ENCODE measurements around the gene EXT2. TPM values are rescaled to one million over a fixed set of nuclear protein-coding genes. Genes with fewer than 3 reads are reported as not detected.

Gene EXT2
- total and polyA plus RNA-seq, 4 donors: 18.0 to 95.3 (median 45.9) TPM

GRCh38 chr11:44258190-44258489 is 162.7 kb downstream of the EXT2 start:
- DNase-seq: no peak
- Histone ChIP-seq H3K4me3 (no peak overlapping the region), H3K9me3 (ENCODE audit: control insufficient read depth in 4 of 4, insufficient read depth in 3 of 4, low read length in 3 of 4) (peaks cover 0 to 5% (median 0%) of the 10 kb centered on the region in 4 donors), H3K9ac (ENCODE audit: insufficient read depth in 1 of 2, low read length in 2 of 2) (no peak overlapping the region), H3K27ac (ENCODE audit: low read depth in 1 of 2, low read length in 1 of 2) (no peak overlapping the region), H3K4me1 (ENCODE audit: control insufficient read depth in 5 of 5, insufficient read depth in 5 of 5, low read length in 5 of 5) (peaks cover 0 to 8% (median 0%) of the 10 kb centered on the region in 5 donors), H3K36me3 (ENCODE audit: control insufficient read depth in 4 of 4, insufficient read depth in 4 of 4, low read length in 4 of 4) (no peaks in the 10 kb centered on the region), H3K27me3 (ENCODE audit: control insufficient read depth in 3 of 3, insufficient read depth in 3 of 3, low read length in 2 of 3) (no peaks in the 10 kb centered on the region)
- ATAC-seq (ENCODE audit: insufficient read depth, low FRiP score): no peak
- 74 to 80% methylated on average over 5 of the region's 5 CpGs for WGBS, 2 donors
- TF ChIP-seq, protein P1, sequence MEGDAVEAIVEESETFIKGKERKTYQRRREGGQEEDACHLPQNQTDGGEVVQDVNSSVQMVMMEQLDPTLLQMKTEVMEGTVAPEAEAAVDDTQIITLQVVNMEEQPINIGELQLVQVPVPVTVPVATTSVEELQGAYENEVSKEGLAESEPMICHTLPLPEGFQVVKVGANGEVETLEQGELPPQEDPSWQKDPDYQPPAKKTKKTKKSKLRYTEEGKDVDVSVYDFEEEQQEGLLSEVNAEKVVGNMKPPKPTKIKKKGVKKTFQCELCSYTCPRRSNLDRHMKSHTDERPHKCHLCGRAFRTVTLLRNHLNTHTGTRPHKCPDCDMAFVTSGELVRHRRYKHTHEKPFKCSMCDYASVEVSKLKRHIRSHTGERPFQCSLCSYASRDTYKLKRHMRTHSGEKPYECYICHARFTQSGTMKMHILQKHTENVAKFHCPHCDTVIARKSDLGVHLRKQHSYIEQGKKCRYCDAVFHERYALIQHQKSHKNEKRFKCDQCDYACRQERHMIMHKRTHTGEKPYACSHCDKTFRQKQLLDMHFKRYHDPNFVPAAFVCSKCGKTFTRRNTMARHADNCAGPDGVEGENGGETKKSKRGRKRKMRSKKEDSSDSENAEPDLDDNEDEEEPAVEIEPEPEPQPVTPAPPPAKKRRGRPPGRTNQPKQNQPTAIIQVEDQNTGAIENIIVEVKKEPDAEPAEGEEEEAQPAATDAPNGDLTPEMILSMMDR (IDR thresholded peaks at IDR 0.05; ENCODE audit: control extremely low read depth, extremely low read depth): no peak

DNA sequence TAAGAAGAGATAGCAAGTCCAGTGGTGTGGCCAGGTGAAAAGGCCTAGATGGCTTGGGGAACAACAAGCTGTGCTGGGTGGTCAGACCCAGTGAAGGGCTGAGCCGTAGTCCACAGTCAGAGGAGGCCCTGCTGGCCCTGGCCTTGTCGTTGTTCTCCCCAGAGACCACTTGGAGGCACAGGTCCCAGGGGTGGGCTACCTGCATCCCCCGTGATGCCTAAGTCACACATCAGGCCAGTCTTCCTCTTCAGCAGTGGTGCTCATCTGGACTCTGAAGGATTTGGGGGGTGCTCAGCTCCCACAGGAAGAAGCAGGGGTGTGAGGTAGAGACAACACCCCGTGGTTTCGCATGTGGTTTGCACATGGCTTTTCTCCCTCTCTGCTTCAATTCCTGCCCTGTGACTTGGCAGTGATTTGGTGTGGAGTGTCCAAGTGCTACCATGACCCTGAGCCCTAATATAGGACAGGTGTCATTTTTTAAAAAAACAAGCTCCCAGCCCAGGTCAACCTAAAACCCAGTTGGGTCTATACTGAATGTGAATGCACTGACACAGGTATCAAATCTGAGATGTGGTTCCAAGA is 163.5 kb downstream of the EXT2 start:
- no peaks in the 10 kb centered on the region for H3K27me3 ChIP-seq (ENCODE audit: control insufficient read depth in 3 of 3, insufficient read depth in 3 of 3, low read length in 2 of 3)
- peaks cover 0 to 8% (median 0%) of the 10 kb centered on the region in 5 donors for H3K4me1 ChIP-seq (ENCODE audit: control insufficient read depth in 5 of 5, insufficient read depth in 5 of 5, low read length in 5 of 5)
- DNase-seq: no peak
- WGBS, 2 donors: 84 to 87% methylated on average over 5 of the region's 5 CpGs
- no peak overlapping the region for H3K27ac ChIP-seq (ENCODE audit: low read depth in 1 of 2, low read length in 1 of 2)
- ATAC-seq (ENCODE audit: insufficient read depth, low FRiP score): no peak
- no peaks in the 10 kb centered on the region for H3K36me3 ChIP-seq (ENCODE audit: control insufficient read depth in 4 of 4, insufficient read depth in 4 of 4, low read length in 4 of 4)
- H3K4me3 ChIP-seq: no peak overlapping the region
- no peak overlapping the region for H3K9ac ChIP-seq (ENCODE audit: insufficient read depth in 1 of 2, low read length in 2 of 2)
- H3K9me3 ChIP-seq (ENCODE audit: control insufficient read depth in 4 of 4, insufficient read depth in 3 of 4, low read length in 3 of 4): peaks cover 0 to 2% (median 0%) of the 10 kb centered on the region in 4 donors
- TF ChIP-seq, protein P1 (IDR thresholded peaks at IDR 0.05; ENCODE audit: control extremely low read depth, extremely low read depth): no peak

- Histone ChIP-seq H3K4me1 (ENCODE audit: control insufficient read depth in 5 of 5, insufficient read depth in 5 of 5, low read length in 5 of 5) (peaks cover 0 to 8% (median 0%) of the 10 kb centered on the region in 5 donors), H3K4me3 (no peak overlapping the region), H3K9ac (ENCODE audit: insufficient read depth in 1 of 2, low read length in 2 of 2) (no peak overlapping the region), H3K36me3 (ENCODE audit: control insufficient read depth in 4 of 4, insufficient read depth in 4 of 4, low read length in 4 of 4) (no peaks in the 10 kb centered on the region), H3K27ac (ENCODE audit: low read depth in 1 of 2, low read length in 1 of 2) (no peak overlapping the region), H3K9me3 (ENCODE audit: control insufficient read depth in 4 of 4, insufficient read depth in 3 of 4, low read length in 3 of 4) (no peaks in the 10 kb centered on the region), H3K27me3 (ENCODE audit: control insufficient read depth in 3 of 3, insufficient read depth in 3 of 3, low read length in 2 of 3) (no peaks in the 10 kb centered on the region)
- ATAC-seq (ENCODE audit: insufficient read depth, low FRiP score): no peak
- WGBS, 2 donors: 80% methylated on average over 4 of the region's 4 CpGs
- no peak for DNase-seq
- TF ChIP-seq, protein P1 (IDR thresholded peaks at IDR 0.05; ENCODE audit: control extremely low read depth, extremely low read depth): no peak
Observed at GRCh38 chr11:44260081-44260480, 164.6 kb downstream of the EXT2 start.
